ENCODE data around the gene ULK4. TPM values are rescaled to one million over a fixed set of nuclear protein-coding genes. Genes with fewer than 3 reads are reported as not detected.

Gene ULK4
- total and polyA plus RNA-seq, 9 of the 15 experiments (the other 6 are each of a cell fraction or from before 2014, with no cell fraction given), result 3.0 to 5.9 (median 3.5) TPM

DNA sequence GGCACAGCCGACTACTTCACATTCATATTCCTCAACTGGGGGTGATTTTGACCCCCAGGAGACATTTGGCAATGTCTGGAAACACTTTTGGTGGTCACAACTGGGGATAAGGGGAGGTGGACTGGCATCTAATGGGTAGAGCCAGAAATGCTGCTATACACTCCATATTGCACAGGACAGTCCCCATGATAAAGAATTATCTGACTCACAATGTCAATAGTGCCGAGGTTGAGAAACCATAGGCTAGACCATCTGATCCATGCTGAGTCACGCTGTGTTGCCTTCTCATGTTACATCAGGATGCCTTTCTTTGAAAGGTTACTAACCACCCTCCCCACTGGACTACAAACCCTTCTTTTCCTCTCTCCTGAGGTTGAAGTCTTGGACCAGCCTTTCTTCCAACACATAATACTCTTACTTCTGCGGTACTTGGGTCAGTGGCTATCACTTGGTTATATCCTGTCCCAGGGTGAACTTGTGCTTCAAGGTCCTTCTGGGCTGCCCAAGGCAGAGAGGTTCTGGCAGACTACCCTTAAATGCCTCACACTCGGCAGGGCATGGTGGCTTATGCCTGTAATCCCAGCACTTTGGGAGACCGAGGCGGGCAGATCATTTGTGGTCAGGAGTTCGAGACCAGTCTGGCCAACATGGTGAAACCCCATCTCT, 693.8 kb downstream of the ULK4 start (continued):
- TF ChIP-seq PHF21A (IDR thresholded peaks at IDR 0.05; ENCODE audit: borderline replicate concordance, low read depth) (peak; percentile 95), CREB1 (IDR thresholded peaks at IDR 0.05) (no peak), CREB1 (CRISPR knock-in tag; IDR thresholded peaks at IDR 0.05) (peak; percentile 23; the same call in 1 of the 2 replicates), MAFG (tag; conservative IDR thresholded peaks at IDR 0.05) (peak; percentile 99), ARID2 (IDR thresholded peaks at IDR 0.05) (no peak), DMBX1 (CRISPR knock-in tag; IDR thresholded peaks at IDR 0.05; ENCODE audit: borderline replicate concordance) (0 out of 2 replicates have a peak, but pooled peaks have one; percentile 13), NEUROD1 (IDR thresholded peaks at IDR 0.05; ENCODE audit: borderline replicate concordance, low read depth, low read length, partially characterized antibody) (peak; percentile 69), RHOXF2B (CRISPR knock-in tag; conservative IDR thresholded peaks at IDR 0.05) (no peak), NFE2 (IDR thresholded peaks at IDR 0.05; ENCODE audit: low read depth) (peak; percentile 100), FOSL1 (tag; conservative IDR thresholded peaks at IDR 0.05) (peak; percentile 99), TRIM24 (IDR thresholded peaks at IDR 0.05) (peak; percentile 91 to 97), KDM4B (IDR thresholded peaks at IDR 0.05; ENCODE audit: borderline replicate concordance in 2 of 2, low read depth in 1 of 2) (no peak), ATF1 (CRISPR knock-in tag; IDR thresholded peaks at IDR 0.05) (no peak), ATF1 (tag; IDR thresholded peaks at IDR 0.05) (peak; percentile 35; the same call in 1 of the 2 replicates), HDAC3 (IDR thresholded peaks at IDR 0.05; ENCODE audit: borderline replicate concordance, partially characterized antibody) (peak; percentile 84), GABPB1 (CRISPR knock-in tag; IDR thresholded peaks at IDR 0.05) (no peak), SAP30 (IDR thresholded peaks at IDR 0.05; ENCODE audit: borderline replicate concordance, insufficient read depth, low read depth, low read length, poor library complexity, severe bottlenecking) (no peak), FOXK2 (conservative IDR thresholded peaks at IDR 0.05 in 1 of 2, IDR thresholded peaks at IDR 0.05 in 1 of 2; ENCODE audit: low read depth in 2 of 2) (peak; percentile 85 to 87)
- TF ChIP-seq, protein P1, sequence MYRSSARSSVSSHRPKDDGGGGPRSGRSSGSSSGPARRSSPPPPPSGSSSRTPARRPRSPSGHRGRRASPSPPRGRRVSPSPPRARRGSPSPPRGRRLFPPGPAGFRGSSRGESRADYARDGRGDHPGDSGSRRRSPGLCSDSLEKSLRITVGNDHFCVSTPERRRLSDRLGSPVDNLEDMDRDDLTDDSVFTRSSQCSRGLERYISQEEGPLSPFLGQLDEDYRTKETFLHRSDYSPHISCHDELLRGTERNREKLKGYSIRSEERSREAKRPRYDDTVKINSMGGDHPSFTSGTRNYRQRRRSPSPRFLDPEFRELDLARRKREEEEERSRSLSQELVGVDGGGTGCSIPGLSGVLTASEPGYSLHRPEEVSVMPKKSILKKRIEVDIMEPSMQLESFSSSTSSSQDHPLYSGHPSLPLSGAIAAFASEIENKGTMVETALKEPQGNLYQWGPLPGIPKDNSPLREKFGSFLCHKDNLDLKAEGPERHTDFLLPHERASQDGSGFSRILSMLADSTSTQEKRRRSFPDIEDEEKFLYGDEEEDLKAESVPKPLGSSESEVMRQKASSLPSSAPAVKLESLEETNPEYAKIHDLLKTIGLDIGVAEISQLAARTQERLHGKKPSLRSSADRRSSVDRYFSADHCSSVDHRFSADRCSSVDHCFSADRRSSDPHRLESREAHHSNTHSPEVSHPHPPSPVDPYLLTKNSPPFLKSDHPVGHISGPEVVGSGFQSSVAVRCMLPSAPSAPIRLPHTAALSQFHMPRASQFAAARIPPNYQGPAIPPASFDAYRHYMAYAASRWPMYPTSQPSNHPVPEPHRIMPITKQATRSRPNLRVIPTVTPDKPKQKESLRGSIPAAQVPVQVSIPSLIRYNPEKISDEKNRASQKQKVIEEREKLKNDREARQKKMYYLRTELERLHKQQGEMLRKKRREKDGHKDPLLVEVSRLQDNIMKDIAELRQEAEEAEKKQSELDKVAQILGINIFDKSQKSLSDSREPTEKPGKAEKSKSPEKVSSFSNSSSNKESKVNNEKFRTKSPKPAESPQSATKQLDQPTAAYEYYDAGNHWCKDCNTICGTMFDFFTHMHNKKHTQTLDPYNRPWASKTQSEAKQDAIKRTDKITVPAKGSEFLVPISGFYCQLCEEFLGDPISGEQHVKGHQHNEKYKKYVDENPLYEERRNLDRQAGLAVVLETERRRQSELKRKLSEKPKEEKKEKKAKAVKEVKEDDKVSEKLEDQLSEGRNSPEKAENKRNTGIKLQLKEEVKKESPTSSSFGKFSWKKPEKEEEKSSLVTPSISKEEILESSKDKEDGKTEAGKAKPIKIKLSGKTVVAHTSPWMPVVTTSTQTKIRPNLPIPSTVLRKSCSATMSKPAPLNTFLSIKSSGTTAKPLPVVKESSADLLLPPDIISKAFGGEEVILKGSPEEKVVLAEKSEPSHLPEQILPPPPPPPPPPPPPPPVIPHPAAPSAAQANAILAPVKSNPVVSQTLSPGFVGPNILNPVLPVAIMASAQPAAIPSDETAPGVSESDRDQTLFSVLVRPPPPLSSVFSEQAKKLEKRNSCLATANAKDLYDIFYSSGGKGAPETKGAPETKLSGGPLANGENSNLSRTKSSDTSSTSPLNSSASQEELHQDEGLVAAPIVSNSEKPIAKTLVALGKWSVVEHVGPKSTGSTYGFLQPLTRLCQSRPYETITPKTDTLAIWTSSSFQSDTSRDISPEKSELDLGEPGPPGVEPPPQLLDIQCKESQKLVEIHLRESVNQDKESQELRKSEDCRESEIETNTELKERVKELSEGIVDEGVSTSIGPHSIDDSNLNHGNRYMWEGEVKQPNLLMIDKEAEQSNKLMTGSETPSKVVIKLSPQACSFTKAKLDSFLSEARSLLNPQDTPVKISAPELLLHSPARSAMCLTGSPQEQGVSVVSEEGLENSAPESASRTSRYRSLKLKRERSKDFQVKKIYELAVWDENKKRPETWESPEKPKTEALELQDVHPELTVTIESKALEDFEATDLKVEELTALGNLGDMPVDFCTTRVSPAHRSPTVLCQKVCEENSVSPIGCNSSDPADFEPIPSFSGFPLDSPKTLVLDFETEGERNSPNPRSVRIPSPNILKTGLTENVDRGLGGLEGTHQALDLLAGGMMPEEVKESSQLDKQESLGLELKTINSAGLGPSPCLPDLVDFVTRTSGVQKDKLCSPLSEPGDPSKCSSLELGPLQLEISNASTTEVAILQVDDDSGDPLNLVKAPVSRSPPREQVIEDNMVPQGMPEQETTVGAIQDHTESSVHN (IDR thresholded peaks at IDR 0.05; ENCODE audit: borderline replicate concordance in 1 of 2, low read depth in 1 of 2), result peak in 1 of 2 experiments; percentile 95; a peak in 2 of 4 replicates
- TF ChIP-seq, protein P2, sequence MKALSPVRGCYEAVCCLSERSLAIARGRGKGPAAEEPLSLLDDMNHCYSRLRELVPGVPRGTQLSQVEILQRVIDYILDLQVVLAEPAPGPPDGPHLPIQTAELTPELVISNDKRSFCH (CRISPR knock-in tag; IDR thresholded peaks at IDR 0.05), result no peak
- TF ChIP-seq, protein P2 (tag; IDR thresholded peaks at IDR 0.05), result 0 out of 2 replicates have a peak, but pooled peaks have one; percentile 48

Measured in K562 (cell line).